Measurements from ENCODE around the gene PARVA. TPM values are rescaled to one million over a fixed set of nuclear protein-coding genes. Genes with fewer than 3 reads are reported as not detected.

Gene PARVA
- total RNA-seq, 1 experiment from 2014 or later: 10.4 TPM

DNA sequence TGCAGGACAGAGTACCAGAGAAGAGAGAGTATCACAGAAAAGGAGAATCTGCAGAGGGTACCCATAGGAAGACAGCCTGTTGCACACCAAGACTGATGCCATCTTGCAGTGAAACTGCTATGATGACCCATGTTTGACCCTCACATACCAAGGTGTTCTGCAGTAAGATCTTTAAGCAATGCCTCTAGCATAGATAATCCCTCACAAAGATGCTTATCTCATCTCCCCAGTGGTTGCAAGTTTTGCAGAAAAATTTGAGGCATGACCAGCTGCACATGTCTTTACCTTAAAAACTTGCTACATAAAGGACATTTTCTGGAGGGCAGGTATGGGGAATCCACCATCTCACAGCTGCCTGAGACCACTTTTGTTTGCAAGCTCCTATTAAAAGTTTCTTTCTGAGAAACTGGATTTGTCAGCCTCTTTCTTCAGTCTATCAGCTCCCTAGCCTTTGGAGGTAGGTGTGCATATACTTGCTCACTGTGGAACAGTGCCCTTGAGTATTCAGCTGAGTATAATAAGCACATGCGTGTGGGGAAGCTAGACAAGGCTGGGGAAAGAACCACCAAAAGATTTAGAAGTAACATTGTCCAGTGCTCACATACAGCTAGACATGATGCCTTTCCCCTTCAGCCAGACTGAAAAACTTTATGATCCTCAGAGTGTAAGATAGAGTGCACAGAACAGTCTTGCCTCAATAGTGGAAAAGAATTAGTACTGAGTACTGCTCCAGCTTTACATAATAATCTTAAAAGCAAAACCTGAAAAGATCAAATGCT lies 196.5 kb downstream of the PARVA start:
- CTCF ChIA-PET: interaction anchor here (1.4 kb wide), 1 partner anchor 340 kb away, joined by 3 read pairs; no protein-coding TSS in a partner anchor

DNA sequence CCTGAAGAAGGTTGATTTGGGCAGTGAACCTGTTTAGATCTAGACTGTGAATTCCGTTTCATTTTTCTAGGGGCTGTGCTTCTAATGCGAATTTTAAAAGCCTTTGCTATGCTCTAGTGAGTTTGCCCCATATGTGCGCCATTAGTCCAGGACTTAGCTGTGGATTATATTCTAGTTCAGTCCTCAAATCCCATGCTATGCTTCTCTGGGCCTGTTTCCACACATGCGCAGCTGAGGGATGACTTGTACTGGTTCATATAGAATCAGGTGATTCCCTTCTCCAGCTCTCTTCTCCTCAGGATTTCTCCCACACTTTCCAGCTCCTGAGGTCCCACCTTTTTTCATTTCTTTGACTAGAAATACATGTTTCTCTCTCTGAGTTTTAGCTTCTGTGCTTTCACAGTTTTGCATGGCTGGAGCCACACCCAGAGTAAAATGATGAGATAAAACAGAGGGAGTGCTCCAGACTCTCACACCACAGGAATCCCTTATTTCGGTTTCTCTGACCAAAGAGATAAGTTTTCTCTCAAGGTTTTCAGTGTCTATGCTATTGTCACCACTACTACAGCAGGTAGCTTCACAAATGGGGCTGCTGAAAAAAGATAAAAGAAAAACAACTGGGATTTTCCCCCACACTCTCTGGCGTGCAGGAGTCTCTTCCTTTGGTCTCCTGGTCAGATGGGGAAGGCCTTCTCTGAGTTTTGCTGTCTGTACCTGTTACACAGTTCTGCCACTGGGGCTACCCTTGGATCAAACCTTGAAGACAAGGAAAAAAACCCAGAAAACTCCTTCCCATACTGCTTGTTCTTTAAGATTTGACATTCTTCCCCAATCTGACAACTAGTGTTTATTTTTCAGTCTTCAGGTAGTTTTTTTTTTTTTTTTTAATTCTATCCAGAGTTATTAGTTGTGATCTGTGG lies 200.6 kb downstream of the PARVA start:
- no peak for DNase-seq (ENCODE audit: low spot score)
- H3K36me3 Mint-ChIP-seq: no peaks in the 10 kb centered on the region
- H3K27me3 Mint-ChIP-seq (ENCODE audit: low read depth): peaks cover 5% of the 10 kb centered on the region
- no peak overlapping the region for H3K27ac Mint-ChIP-seq
- ATAC-seq: peak; percentile 87
- peaks cover 27% of the 10 kb centered on the region for H3K4me1 Mint-ChIP-seq
- ChIA-PET POLR2A (no interaction called here), CTCF (interaction anchor here (0.6 to 0.9 kb wide), 3 partner anchors 51 to 311 kb away, joined by 3 read pairs; no protein-coding TSS in a partner anchor)
- peaks cover 4% of the 10 kb centered on the region; the same call in 1 of the 2 replicates for H3K9me3 Mint-ChIP-seq
- TF ChIP-seq E2F4 (CRISPR knock-in tag; IDR thresholded peaks at IDR 0.05; ENCODE audit: borderline replicate concordance, low read depth): no peak
- TF ChIP-seq GABPB1 (CRISPR knock-in tag; IDR thresholded peaks at IDR 0.05): no peak
- TF ChIP-seq, protein P1, sequence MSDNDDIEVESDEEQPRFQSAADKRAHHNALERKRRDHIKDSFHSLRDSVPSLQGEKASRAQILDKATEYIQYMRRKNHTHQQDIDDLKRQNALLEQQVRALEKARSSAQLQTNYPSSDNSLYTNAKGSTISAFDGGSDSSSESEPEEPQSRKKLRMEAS (CRISPR knock-in tag; IDR thresholded peaks at IDR 0.05): no peak
- TF ChIP-seq ZNF219 (CRISPR knock-in tag; IDR thresholded peaks at IDR 0.05; ENCODE audit: borderline replicate concordance): no peak
- TF ChIP-seq HMGA2 (CRISPR knock-in tag; IDR thresholded peaks at IDR 0.05): no peak
- TF ChIP-seq ZNF263 (CRISPR knock-in tag; IDR thresholded peaks at IDR 0.05; ENCODE audit: low read depth): no peak
- no peak for TF ChIP-seq ATF1 (CRISPR knock-in tag; IDR thresholded peaks at IDR 0.05)
- no peak for TF ChIP-seq RELA (CRISPR knock-in tag; IDR thresholded peaks at IDR 0.05; ENCODE audit: borderline replicate concordance)
- TF ChIP-seq ZNF396 (CRISPR knock-in tag; IDR thresholded peaks at IDR 0.05; ENCODE audit: borderline replicate concordance): no peak
- TF ChIP-seq USF1 (CRISPR knock-in tag; IDR thresholded peaks at IDR 0.05): no peak
- no peak overlapping the region for H3K4me3 Mint-ChIP-seq

More for the DNA sequence above, 196.5 kb downstream of the PARVA start:
- TF ChIP-seq SP1 (CRISPR knock-in tag; conservative IDR thresholded peaks at IDR 0.05): no peak
- no peak for TF ChIP-seq NFATC4 (CRISPR knock-in tag; IDR thresholded peaks at IDR 0.05)
- no peak for TF ChIP-seq CREM (CRISPR knock-in tag; IDR thresholded peaks at IDR 0.05)
- Mint-ChIP-seq H3K27ac (no peak overlapping the region), H3K4me3 (no peak overlapping the region), H3K36me3 (no peaks in the 10 kb centered on the region), H3K9me3 (no peaks in the 10 kb centered on the region), H3K4me1 (peaks cover 19% of the 10 kb centered on the region), H3K27me3 (ENCODE audit: low read depth) (peaks cover 5% of the 10 kb centered on the region)
- DNase-seq (ENCODE audit: low spot score) (no peak), ATAC-seq (no peak)
- POLR2A ChIA-PET: no interaction called here

DNA sequence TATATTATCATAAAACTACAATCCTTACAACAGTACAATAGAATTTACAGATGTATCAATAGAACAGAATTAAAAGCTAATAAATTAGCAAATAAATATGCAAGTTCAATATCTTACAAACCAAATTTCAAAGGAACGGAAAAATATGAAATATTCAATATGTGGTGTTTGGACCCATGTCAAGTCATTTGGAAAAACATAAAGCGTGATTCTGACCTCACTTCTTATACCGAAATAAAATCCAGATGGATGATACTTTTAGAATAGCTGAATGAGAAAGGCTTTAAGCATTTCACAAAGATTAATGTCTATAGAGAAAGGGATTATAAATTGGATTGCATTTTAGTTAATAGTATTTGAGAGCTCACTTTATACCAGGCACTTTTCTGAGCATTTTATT lies 204.0 kb downstream of the PARVA start:
- ATAC-seq (no peak), DNase-seq (ENCODE audit: low spot score) (no peak)
- ChIA-PET POLR2A (no interaction called here), CTCF (no interaction called here)
- Mint-ChIP-seq H3K36me3 (no peaks in the 10 kb centered on the region), H3K27ac (no peak overlapping the region), H3K27me3 (ENCODE audit: low read depth) (no peaks in the 10 kb centered on the region), H3K4me3 (no peak overlapping the region), H3K9me3 (peaks cover 4% of the 10 kb centered on the region; the same call in 1 of the 2 replicates), H3K4me1 (peaks cover 23% of the 10 kb centered on the region)
- TF ChIP-seq SMAD4 (CRISPR knock-in tag; IDR thresholded peaks at IDR 0.05): no peak
- no peak for TF ChIP-seq ATF1 (CRISPR knock-in tag; IDR thresholded peaks at IDR 0.05)
- no peak for TF ChIP-seq HMGA2 (CRISPR knock-in tag; IDR thresholded peaks at IDR 0.05)
- TF ChIP-seq EMX1 (CRISPR knock-in tag; IDR thresholded peaks at IDR 0.05): no peak

- POLR2A ChIA-PET: no interaction called here
- CTCF ChIA-PET: no interaction called here
- H3K27me3 Mint-ChIP-seq (ENCODE audit: low read depth): no peaks in the 10 kb centered on the region
- no peaks in the 10 kb centered on the region for H3K36me3 Mint-ChIP-seq
- peaks cover 4% of the 10 kb centered on the region; the same call in 1 of the 2 replicates for H3K9me3 Mint-ChIP-seq
- ATAC-seq (peak; percentile 84), DNase-seq (ENCODE audit: low spot score) (no peak)
- no peak overlapping the region for H3K4me3 Mint-ChIP-seq
- H3K4me1 Mint-ChIP-seq: peaks cover 21% of the 10 kb centered on the region
- no peak overlapping the region for H3K27ac Mint-ChIP-seq
- TF ChIP-seq, protein P2, sequence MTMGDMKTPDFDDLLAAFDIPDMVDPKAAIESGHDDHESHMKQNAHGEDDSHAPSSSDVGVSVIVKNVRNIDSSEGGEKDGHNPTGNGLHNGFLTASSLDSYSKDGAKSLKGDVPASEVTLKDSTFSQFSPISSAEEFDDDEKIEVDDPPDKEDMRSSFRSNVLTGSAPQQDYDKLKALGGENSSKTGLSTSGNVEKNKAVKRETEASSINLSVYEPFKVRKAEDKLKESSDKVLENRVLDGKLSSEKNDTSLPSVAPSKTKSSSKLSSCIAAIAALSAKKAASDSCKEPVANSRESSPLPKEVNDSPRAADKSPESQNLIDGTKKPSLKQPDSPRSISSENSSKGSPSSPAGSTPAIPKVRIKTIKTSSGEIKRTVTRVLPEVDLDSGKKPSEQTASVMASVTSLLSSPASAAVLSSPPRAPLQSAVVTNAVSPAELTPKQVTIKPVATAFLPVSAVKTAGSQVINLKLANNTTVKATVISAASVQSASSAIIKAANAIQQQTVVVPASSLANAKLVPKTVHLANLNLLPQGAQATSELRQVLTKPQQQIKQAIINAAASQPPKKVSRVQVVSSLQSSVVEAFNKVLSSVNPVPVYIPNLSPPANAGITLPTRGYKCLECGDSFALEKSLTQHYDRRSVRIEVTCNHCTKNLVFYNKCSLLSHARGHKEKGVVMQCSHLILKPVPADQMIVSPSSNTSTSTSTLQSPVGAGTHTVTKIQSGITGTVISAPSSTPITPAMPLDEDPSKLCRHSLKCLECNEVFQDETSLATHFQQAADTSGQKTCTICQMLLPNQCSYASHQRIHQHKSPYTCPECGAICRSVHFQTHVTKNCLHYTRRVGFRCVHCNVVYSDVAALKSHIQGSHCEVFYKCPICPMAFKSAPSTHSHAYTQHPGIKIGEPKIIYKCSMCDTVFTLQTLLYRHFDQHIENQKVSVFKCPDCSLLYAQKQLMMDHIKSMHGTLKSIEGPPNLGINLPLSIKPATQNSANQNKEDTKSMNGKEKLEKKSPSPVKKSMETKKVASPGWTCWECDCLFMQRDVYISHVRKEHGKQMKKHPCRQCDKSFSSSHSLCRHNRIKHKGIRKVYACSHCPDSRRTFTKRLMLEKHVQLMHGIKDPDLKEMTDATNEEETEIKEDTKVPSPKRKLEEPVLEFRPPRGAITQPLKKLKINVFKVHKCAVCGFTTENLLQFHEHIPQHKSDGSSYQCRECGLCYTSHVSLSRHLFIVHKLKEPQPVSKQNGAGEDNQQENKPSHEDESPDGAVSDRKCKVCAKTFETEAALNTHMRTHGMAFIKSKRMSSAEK (CRISPR knock-in tag; IDR thresholded peaks at IDR 0.05; ENCODE audit: borderline replicate concordance): no peak
- TF ChIP-seq TEAD1 (CRISPR knock-in tag; IDR thresholded peaks at IDR 0.05): no peak
- no peak for TF ChIP-seq ATF1 (CRISPR knock-in tag; IDR thresholded peaks at IDR 0.05)
- no peak for TF ChIP-seq ZSCAN18 (CRISPR knock-in tag; IDR thresholded peaks at IDR 0.05)
- no peak for TF ChIP-seq ZNF317 (CRISPR knock-in tag; IDR thresholded peaks at IDR 0.05; ENCODE audit: borderline replicate concordance, low read depth)
These were observed 204.6 kb downstream of the PARVA start for GRCh38 chr11:12581923-12582322.

Measured in WTC11 (cell line).